SU-DHL-6 (cell line): ENCODE measurements around the gene USP6NL.

Experiments
- CTCF ChIP-seq: fragments of 200-600 bp; sonication (generic); IDR thresholded peaks from one replicate; pipeline ENCODE4 v1.5.1; 2017; ENCODE audit warnings: antibody characterized with exemption, mild to moderate bottlenecking, low read length, moderate library complexity; ENCODE audit not compliant: insufficient read depth, poor library complexity, severe bottlenecking
- EZH2phosphoT487 ChIP-seq: fragments of 200-600 bp; sonication (generic), shearing (Covaris generic); conservative IDR thresholded peaks from 2 replicates; pipeline ENCODE4 v1.6.1; 2018; ENCODE audit warnings: mild to moderate bottlenecking, antibody characterized with exemption, low read length, moderate library complexity, mixed read lengths

GRCh38 chr10:11654659-11655058, 43.2 kb upstream of the USP6NL start:
- no peak for TF ChIP-seq CTCF
- no peak for TF ChIP-seq EZH2phosphoT487
